ENCODE results near the gene HMGA1.

The HMGA1 gene, protein sequence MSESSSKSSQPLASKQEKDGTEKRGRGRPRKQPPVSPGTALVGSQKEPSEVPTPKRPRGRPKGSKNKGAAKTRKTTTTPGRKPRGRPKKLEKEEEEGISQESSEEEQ

GRCh38 chr6:34236443-34237315, at the start of gene HMGA1:
HMGA1 (plus strand) TSS chr6:34236873; CDS start chr6:34240781, 3,908 bp downstream.
- DNase-seq = peak; percentile 75 to 88

DNA sequence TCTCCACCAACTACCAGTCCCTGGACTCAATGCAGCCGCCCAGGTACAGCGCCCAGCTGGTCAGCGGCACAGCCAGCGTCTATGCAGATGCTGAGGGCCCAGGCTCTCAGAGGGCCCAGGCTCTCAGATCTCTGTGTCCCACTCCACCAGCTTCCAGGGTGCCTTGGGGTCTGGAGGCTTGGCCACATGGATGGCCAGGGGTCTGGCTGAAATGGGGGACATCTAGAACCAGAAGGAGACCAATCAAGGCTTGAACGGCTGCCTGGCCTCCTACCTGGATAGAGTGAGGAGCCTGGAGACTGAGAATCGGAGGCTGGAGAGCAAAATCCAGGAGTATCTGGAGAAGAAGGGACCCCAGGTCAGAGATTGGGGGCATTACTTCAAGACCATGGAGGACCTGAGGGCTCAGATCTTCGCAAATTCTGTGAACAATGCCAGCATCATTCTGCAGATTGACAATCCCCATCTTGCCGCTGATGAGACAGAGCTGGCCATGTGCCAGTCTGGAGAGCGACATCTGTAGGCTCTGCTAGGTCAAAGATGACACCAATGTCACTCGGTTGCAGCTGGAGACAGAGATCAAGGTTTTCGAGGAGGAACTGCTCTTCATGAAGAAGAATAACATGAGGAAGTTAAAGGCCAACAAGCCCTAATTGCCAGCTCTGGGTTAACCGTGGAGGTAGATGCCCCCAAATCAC, 46.7 kb upstream of the HMGA1 start:
- DNase-seq = peak in 1 of 2 experiments; percentile 39

DNA sequence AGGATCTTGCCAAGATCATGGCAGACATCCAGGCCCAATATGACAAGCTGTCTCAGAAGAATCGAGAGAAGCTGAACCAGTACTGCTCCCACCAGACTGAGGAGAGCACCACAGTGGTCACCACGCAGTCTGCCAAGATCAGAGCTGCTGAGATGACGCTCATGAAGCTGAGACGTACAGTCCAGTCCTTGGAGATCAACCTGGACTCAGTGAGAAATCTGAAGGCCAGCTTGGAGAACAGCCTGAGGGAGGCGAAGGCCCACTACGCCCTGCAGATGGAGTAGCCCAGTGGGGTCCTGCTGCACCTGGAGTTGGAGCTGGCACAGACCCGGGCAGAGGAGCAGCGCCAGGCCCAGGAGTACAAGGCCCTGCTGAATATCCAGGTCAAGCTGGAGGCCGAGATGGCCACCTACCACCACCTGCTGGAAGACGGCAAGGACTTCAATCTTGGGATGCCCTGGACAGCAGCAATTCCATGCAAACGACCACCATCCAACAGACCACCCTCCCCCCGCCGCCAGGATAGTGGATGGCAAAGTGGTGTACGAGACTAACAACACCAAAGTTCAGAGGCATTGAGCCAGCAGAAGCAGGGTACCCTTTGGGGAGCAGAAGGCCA, 46.1 kb upstream of the HMGA1 start:
- DNase-seq = no peak

- DNase-seq = no peak
These were observed 41.9 kb upstream of the HMGA1 start for GRCh38 chr6:34194772-34195171.

DNA sequence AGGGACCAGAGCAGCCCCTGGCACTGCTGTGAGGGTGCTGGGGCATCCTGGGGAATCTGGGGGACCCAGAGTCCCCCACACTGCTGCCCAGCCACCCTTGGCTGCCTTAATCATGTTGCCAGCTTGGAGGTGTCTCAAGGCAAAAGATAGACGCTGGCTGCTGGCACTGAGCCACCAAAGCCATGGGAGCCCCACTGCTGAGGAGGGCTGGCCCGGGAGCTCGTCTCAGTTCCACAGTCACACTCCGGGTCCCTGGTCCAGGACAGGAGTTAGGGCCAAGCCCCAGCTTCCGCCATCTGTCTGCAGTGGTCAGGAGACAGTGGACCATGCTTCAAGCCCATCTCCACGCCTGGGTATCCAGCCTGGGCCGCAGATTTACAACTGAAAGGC, 41.0 kb upstream of the HMGA1 start:
- no peak for DNase-seq

DNA sequence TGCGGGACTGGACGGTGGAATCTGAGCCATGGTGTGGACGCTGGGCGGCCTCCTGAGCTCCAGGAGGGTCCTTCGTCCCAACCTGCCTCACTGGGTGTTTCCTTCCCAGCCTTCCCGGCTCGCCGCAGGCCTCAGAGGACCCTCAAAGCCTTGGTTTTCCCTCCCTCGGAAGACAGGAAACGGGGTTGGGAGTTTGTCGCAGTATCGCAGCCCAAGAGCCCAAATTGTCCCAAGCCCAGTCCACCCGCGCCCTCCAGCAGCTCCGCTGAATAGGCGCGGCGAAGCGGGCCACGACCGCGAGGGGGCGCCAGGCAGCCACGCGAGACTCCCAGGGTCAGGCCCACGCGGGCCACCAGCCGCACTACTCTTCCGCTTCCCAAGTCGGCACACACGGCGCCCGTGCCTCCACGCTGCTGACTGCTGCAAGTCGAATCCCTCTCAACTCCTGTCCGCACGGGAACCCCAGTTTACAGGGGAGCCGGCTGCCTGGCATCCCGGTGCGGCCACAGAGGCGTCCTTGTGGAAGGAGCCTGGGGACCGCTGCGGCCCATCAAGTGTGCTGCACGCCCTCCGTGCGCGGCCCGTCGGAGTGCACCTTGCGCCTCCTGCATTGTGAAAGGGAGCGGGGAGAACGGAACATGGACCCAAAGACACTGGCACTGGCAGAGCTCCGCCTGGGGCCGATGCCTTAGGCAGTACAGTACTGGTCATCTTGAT, 40.4 kb upstream of the HMGA1 start:
- peak in 1 of 2 experiments; percentile 41 for DNase-seq

GRCh38 chr6:34196833-34197195, 39.9 kb upstream of the HMGA1 start:
- DNase-seq = no peak

DNA sequence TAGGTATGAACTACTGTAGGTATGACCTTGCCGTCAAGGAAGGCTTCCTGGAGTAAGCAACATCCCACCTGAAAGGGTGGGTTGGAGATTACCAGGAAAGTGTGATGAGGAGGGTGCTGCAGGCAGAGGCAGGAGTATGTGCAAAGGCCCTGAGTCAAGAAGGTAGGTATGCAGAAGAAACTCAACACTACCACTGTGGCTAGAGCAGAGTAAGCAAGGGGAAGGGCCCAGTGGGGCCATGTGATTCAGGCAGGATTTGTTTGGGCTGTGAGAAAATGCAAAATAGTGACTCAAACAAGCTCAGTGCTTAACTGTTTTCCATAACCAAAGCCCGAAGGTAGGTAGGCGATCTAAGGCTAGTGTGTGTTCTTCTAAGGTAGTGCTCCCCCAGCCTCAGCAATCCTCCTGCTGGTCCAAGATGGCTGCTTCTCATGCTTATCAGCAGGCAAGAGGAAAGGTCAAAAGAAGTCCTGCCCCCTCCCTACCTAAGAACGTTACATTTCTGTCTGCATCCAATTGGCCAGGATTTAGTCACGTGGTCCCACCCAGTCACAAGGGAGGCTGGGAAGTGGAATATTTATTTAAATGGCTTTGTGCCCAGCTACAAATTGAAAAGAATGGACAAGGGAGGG, 36.2 kb upstream of the HMGA1 start:
- no peak for DNase-seq

DNA sequence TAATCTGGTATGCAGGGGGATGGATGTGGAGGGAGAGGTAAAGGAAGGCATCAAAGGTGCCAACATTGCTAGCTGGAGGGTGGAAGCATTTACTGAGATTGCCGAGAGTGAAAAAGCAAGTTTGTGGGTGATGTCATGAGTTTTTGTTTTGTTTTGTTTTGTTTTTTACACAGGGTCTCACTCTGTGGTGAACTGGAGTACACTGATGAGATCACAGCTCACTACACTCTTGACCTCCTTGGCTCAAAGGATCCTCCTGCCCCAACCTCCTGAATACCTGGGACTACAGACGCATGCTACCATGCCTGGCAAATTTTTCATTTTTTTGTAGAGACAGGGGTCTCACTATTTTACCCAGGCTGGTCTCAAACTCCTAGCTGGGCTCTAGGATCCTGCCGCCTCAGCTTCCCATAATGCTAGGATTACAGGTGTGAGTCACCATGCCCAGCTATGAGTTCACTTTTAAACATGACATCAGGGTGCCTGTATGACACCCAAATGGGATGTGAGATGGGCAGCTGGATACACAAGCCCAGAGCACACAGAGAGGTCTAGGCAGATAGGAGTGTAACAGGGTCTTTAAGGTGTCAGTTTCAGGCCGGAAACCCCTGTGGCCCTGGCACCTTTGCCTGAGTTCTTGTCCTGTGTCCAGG, 35.1 kb upstream of the HMGA1 start:
- DNase-seq = peak; percentile 44 to 56

- DNase-seq = peak in 1 of 2 experiments; percentile 66
These were observed 34.1 kb upstream of the HMGA1 start for GRCh38 chr6:34202329-34203201.

DNA sequence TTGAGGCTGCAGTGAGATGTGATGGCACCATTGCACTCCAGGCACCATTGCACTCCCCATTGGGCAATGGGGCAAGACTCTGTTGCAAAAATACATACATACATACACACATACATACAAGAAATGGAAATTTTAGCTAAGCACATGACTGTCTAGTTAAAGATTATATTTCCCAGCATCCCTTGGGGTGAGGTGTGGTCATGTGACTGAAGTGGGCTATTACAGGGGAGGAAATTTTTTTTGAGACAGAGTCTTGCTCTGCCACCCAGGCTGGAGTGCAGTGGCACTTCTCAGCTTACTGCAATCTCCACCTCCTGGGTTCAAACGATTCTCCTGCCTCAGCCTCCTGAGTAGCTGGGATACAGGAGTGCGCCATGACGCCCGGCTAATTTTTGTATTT, 32.0 kb upstream of the HMGA1 start:
- no peak for DNase-seq

DNA sequence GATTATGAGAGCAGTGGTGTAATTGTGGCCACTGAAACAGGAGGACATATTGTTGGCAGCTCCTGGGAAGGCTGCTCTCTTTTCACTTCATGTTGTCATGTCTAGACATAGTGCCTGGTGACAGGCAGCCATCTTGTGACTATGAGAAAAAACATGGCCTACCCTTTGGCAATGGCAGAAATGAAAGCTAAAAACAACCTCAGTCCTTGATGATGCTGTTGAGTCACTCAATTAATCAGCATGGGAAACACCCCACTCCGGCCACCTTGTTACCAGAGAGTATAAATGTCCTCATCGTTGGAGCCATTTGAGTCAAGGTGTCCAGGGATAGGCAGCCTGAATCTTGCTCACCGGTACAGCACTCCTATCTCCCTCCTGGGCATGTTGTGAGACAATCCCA, 31.2 kb upstream of the HMGA1 start:
- no peak for DNase-seq

GRCh38 chr6:34205916-34206315, 30.8 kb upstream of the HMGA1 start:
- no peak for DNase-seq

- no peak for DNase-seq
These were observed 29.9 kb upstream of the HMGA1 start for GRCh38 chr6:34206726-34207125.

- no peak for DNase-seq
These were observed 28.8 kb upstream of the HMGA1 start for GRCh38 chr6:34207695-34208443.

DNA sequence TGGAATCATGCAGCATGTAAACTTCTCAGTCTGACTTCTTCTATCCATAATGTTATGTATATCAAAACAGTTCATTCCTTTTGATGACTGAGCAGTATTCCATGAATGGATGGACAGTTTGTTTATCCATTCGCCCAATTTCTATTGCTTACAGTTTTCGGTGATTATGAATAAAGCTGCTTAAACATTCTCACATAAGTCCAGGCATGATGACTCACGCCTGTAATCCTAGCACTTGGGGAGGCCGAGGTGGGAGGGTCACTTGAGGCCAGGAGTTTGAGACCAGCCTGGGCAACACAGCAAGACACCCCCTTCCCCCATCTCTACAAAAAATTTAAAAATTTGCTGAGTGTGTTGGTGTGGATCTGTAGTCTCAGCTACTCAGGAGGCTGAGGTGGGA, 22.9 kb upstream of the HMGA1 start:
- no peak for DNase-seq

GRCh38 chr6:34218691-34219090, 18.0 kb upstream of the HMGA1 start:
- no peak for DNase-seq

- DNase-seq = peak in 1 of 2 experiments; percentile 59
These were observed 13.2 kb upstream of the HMGA1 start for GRCh38 chr6:34223381-34223955.

Measured in SHP77 (cell line).